Right ventricle myocardium inferior (tissue), 1 donor: ENCODE results near the gene PFDN5. TPM values are rescaled to one million over a fixed set of nuclear protein-coding genes. Genes with fewer than 3 reads are reported as not detected.
"Not testable (repeated sequence)": the region's sequence is repeated elsewhere in the genome, so short reads cannot be mapped to it uniquely, and the experiment has no call there.

Experiments
- ATAC-seq: fragments of 200-7000 bp; cut with Tn5 transposase; one replicate; pipeline ENCODE4 v1.9.1; 2020; ENCODE audit warnings: mild to moderate bottlenecking, moderate library complexity
- DNase-seq: peaks from one replicate; pipeline ENCODE4 v3.0.0; 2021; ENCODE audit errors: missing footprints
- intact Hi-C: fragments of 100-400 bp; cut with DNase I; formaldehyde crosslinking; loops from one replicate; pipeline ENCODE4 v1.11.0; 2022
- total RNA-seq: library from RNA; stranded (reverse); fragmentation: NEBNext Ultra II Directional; extraction: Animal tissue kit (Norgen Biotek cat#: 25700); gene quantifications from one replicate; pipeline ENCODE4 v1.2.1, GENCODE V29; 2021
- donor health status: DM: no; HTN: yes; CAD: no; lungs with severe emphysema.

PFDN5 gene
- total RNA-seq, 1 donor from 2014 or later, result 392 TPM

GRCh38 chr12:53320352-53321195 lies 25.2 kb downstream of the PFDN5 start:
- ATAC-seq (no peak), DNase-seq (no peak)
- intact Hi-C loops, result no loop called here

GRCh38 chr12:53324113-53324778 lies 28.9 kb downstream of the PFDN5 start:
- no peak for DNase-seq
- intact Hi-C loops, result loop anchor here (1.0 to 2.0 kb wide), 2 partner anchors 21 to 185 kb away; no protein-coding TSS in a partner anchor
- no peak for ATAC-seq

DNA sequence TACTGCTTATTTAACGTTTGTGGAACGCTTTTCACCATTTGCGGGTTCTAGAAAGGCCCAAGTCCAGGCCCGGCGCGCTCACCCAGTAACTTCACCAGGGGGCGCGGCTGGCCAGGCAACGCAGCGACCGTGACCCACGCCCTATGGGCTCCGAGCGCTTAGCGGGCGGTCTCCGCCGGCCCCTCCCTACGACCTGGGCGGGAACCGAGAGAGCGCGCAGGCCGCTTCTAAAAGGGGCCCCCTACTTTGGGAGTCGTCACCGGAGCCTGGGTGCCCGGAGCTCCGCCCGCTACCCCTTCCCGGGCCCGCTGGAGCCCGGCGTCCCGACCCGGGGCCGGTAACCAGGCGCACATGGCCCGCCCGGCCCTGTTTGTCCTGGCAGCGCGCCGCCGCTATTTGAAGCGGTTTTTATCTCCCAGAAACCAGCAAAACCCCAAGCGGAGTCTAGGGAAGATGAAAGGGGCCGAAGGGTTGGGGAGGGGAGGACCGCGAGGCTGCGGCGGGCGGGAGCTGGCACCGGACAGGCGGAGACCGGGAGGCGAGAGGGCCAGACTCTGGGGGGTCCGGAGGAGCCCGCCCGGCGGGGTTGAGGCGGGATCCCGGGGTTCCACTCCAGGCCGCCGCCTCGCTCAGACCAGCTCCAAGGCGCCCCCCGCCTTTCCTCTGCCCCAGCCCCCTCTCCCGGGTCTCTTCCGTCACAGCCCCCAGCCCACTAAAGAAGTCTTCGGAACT lies 29.6 kb downstream of the PFDN5 start:
- ATAC-seq (peak; percentile 89), DNase-seq (peak; percentile 97)
- intact Hi-C loops, result loop anchor here (1.0 to 2.0 kb wide), 2 partner anchors 20 to 184 kb away; no protein-coding TSS in a partner anchor

- ATAC-seq, result no peak
Observed at GRCh38 chr12:53325511-53326061, 30.2 kb downstream of the PFDN5 start.

GRCh38 chr12:53326460-53327185 lies 31.3 kb downstream of the PFDN5 start:
- intact Hi-C loops, result no loop called here
- ATAC-seq, result no peak
- DNase-seq, result no peak

More at GRCh38 chr12:53325511-53326061, 30.2 kb downstream of the PFDN5 start:
- intact Hi-C loops, result loop anchor here (2.0 kb wide), 1 partner anchor 183 kb away; no protein-coding TSS in a partner anchor
- peak; percentile 73 for DNase-seq

- intact Hi-C loops, result no loop called here
- no peak for ATAC-seq
- no peak for DNase-seq
Observed at GRCh38 chr12:53327435-53328042, 32.2 kb downstream of the PFDN5 start.

DNA sequence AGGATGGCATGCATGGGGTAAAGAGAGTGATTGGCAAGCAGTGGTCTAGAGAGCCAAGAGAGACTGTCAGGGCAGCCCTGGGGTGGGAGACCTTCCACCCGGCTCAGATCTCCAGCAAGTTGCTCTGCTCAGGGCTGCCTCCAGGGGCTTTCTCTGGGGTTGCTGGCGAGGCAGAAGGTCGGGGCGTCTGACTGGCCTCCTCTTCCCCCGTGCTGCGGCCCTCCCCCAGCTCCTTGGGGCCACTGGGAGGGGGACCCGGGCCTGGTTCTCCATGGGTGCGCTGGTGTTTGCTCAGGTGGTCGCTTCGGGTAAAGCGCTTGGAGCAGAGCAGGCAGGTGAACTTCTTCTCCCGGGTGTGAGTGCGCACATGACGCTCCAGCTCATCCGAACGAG lies 32.7 kb downstream of the PFDN5 start:
- DNase-seq (no peak), ATAC-seq (no peak)

DNA sequence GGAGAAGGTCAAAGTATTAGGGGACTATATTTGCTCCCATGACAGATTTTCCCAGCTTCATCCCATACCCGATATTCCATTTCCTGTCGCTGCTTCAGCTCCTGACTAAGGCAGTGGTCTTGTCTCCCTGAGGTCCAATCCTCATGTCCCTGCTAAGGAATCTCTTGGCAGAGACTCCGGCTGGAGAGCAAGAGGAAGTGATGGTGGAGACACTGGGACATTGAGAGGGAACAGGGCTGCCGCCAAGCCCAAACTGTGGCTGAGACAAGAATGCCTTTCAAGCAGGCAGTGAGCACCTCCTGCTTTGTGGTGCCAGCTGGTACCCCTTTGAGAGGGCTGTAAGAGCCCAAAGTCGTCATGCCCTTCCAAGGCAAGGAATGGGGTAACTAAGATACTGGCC lies 35.3 kb downstream of the PFDN5 start:
- DNase-seq, result no peak
- intact Hi-C loops, result no loop called here
- ATAC-seq, result no peak

More for the DNA sequence above, 32.7 kb downstream of the PFDN5 start:
- intact Hi-C loops, result no loop called here

DNA sequence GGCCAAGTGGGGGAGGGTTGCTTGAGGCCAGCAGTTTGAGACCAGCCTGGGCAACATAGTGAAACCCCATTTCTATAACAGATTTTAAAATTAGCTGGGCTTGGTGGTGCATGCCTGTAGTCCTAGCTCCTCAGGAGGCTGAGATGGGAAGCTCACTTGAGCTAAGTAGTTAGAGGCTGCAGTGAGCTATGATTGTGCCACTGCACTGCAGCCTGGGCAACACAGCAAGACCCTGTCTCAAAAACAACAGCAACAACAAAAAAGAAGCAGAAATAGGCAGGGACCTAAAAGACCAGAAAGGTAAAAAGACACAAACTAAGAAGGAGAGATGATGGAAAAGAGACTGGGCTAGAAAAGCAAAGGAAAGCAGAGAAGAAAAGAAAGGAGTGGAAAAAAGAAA lies 37.0 kb downstream of the PFDN5 start:
- ATAC-seq, intact Hi-C loops, DNase-seq: not testable (repeated sequence)

GRCh38 chr12:53332744-53333143 lies 37.4 kb downstream of the PFDN5 start:
- ATAC-seq (no peak), DNase-seq (no peak)
- intact Hi-C loops, result no loop called here

- no peak for DNase-seq
- intact Hi-C loops, result no loop called here
- ATAC-seq, result no peak
Observed at GRCh38 chr12:53333289-53333688, 37.9 kb downstream of the PFDN5 start.

DNA sequence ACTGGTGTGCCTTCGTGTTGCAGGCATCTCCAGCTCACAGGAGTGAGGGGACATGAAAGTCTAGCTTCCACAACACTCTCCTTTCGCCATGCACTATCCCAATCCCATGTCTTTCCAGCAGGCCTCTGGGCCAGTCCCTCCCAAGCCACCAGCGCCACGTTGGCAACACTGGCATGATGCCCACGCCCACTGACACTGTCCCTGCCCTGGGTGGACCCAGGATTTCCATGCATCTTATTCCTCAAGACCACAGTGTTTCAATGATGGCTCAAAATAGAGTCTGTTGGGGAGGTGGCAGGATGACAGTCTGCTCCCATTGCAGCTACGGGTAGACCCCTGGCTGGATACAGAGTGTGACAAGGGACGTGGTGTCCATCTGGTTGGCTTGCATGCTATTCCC lies 38.5 kb downstream of the PFDN5 start:
- intact Hi-C loops, result no loop called here
- no peak for ATAC-seq
- no peak for DNase-seq

DNA sequence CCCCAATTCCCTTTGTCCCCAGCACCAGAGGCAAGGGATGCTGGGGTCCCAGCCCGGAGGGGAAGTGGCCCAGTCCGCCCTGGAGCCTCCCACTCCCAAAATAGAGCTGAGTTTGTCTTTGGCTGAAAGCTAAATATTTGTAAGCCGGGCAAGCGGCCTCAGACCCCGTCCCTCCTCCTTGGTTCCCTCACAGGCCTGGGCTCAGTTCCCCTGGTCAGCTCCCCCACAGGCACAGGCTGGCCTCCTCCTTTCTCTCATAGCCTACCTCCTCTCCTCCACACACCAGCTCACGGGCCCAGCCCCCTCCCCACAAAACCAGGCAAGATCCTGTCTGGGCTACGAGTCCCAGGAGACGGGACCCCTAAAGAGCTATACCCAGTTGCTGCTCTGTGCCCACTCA lies 39.5 kb downstream of the PFDN5 start:
- intact Hi-C loops, result no loop called here
- no peak for ATAC-seq

GRCh38 chr12:53336181-53336681 lies 40.9 kb downstream of the PFDN5 start, which contains the start of gene SP7:
Gene SP7, minus strand, starts transcription at chr12:53336354. Its CDS starts 708 bp downstream, at chr12:53335646.
- ATAC-seq (no peak), DNase-seq (no peak)
- intact Hi-C loops, result no loop called here

More for the DNA sequence above, 39.5 kb downstream of the PFDN5 start:
- no peak for DNase-seq

GRCh38 chr12:53338017-53338416 lies 42.7 kb downstream of the PFDN5 start:
- intact Hi-C loops, result no loop called here
- no peak for ATAC-seq
- DNase-seq, result no peak

- intact Hi-C loops, result no loop called here
- ATAC-seq (no peak), DNase-seq (no peak)
Observed at GRCh38 chr12:53338916-53339315, 43.6 kb downstream of the PFDN5 start.

DNA sequence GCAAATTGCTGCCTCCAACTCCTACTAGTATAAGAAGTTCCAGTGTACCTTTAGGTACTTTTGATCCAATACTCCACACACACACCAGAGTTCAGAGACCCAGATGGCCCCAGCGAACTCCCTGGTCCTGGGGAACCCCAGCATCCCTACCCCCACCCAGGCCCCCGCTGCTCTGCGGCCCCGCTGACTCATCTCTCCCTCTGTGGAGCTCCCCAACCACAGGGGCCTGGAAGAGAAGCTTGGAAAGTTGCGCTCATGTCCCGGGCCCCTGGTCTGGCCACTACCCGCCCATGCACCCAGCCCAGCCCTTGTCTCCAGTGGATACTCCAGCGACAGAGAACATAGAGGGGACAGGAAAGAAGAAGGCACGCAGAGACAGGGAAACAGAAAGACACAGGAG lies 45.1 kb downstream of the PFDN5 start:
- intact Hi-C loops, result no loop called here
- DNase-seq (no peak), ATAC-seq (no peak)

DNA sequence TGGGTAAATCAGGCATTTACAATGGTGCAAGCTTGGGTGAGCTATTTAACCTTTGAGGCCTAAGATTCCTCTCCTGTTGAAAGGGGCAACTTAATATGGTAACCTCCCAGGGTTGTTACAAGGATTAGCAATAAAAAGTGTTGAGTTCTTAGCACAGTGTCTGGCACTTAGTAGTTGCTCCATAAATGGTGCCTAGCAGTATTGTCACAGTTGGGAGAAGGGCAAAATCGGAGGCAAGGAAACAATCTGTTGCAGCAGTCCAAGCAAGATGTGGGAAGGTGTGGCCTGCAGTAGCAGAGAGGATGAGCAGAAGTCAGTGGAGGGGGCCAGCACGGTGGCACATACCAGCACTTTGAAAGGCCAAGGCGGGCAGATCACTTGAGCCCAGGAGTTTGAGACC lies 48.1 kb downstream of the PFDN5 start:
- no peak for DNase-seq
- intact Hi-C loops, result no loop called here
- no peak for ATAC-seq
